ENCODE results near the gene CETN2.
A peak's percentile ranks its signal among the peaks of the same experiment; 100 is the strongest.
"Not testable (repeated sequence)": the region's sequence is repeated elsewhere in the genome, so short reads cannot be mapped to it uniquely, and the experiment has no call there.

Gene CETN2

GRCh38 chrX:152830312-152831305 is at the start of gene CETN2, which contains the start of gene NSDHL:
CETN2 (minus strand) TSS chrX:152830757; CDS start chrX:152830710, 47 bp downstream.
NSDHL (plus strand) TSS chrX:152831063; CDS start chrX:152846325, 15,262 bp downstream.
- DNase-seq (ENCODE audit: low read depth), result peak; percentile 53

- no peak for DNase-seq (ENCODE audit: low read depth)
Observed at GRCh38 chrX:152878976-152879755, 48.6 kb upstream of the CETN2 start.

- no peak for DNase-seq (ENCODE audit: low read depth)
Observed at GRCh38 chrX:152876931-152877840, 46.6 kb upstream of the CETN2 start.

- no peak for DNase-seq (ENCODE audit: low read depth)
Observed at GRCh38 chrX:152873361-152873760, 42.8 kb upstream of the CETN2 start.

- DNase-seq (ENCODE audit: low read depth), result no peak
Observed at GRCh38 chrX:152872522-152872921, 42.0 kb upstream of the CETN2 start.

- no peak for DNase-seq (ENCODE audit: low read depth)
Observed at GRCh38 chrX:152871260-152871659, 40.7 kb upstream of the CETN2 start.

GRCh38 chrX:152869972-152870371 is 39.4 kb upstream of the CETN2 start:
- no peak for DNase-seq (ENCODE audit: low read depth)

GRCh38 chrX:152866386-152866785 is 35.8 kb upstream of the CETN2 start:
- no peak for DNase-seq (ENCODE audit: low read depth)

- no peak for DNase-seq (ENCODE audit: low read depth)
Observed at GRCh38 chrX:152865232-152865920, 34.8 kb upstream of the CETN2 start.

GRCh38 chrX:152861826-152862225 is 31.3 kb upstream of the CETN2 start:
- no peak for DNase-seq (ENCODE audit: low read depth)

GRCh38 chrX:152861116-152861515 is 30.6 kb upstream of the CETN2 start:
- DNase-seq (ENCODE audit: low read depth), result no peak

GRCh38 chrX:152853986-152854385 is 23.4 kb upstream of the CETN2 start:
- no peak for DNase-seq (ENCODE audit: low read depth)

- no peak for DNase-seq (ENCODE audit: low read depth)
Observed at GRCh38 chrX:152850465-152850864, 19.9 kb upstream of the CETN2 start.

- no peak for DNase-seq (ENCODE audit: low read depth)
Observed at GRCh38 chrX:152847281-152847680, 16.7 kb upstream of the CETN2 start.

GRCh38 chrX:152845618-152846240 is 15.2 kb upstream of the CETN2 start:
- no peak for DNase-seq (ENCODE audit: low read depth)

- DNase-seq (ENCODE audit: low read depth), result no peak
Observed at GRCh38 chrX:152844256-152844655, 13.7 kb upstream of the CETN2 start.

GRCh38 chrX:152843852-152844251 is 13.3 kb upstream of the CETN2 start:
- DNase-seq (ENCODE audit: low read depth), result no peak

- no peak for DNase-seq (ENCODE audit: low read depth)
Observed at GRCh38 chrX:152842772-152843338, 12.3 kb upstream of the CETN2 start.

GRCh38 chrX:152835470-152835869 is 4.9 kb upstream of the CETN2 start:
- not testable (repeated sequence) for DNase-seq (ENCODE audit: low read depth)

- no peak for DNase-seq (ENCODE audit: low read depth)
Observed at GRCh38 chrX:152833378-152833777, 2.8 kb upstream of the CETN2 start.

Measured in HS-5 (cell line).